SK-N-SH (cell line): ENCODE measurements around the gene CD79A.

Experiments
- CTCF ChIP-seq: fragments of 200-600 bp; sonication (generic); IDR thresholded peaks from 2 replicates; pipeline ENCODE4 v1.6.1; 2017; ENCODE audit warnings: antibody characterized with exemption, mild to moderate bottlenecking, moderate library complexity
- POLR2AphosphoS5 ChIP-seq: IDR thresholded peaks from 2 replicates; pipeline ENCODE4 v1.6.1; 2012; ENCODE audit warnings: low read depth, low read length

- TF ChIP-seq CTCF (no peak), POLR2AphosphoS5 (no peak)
Measured at GRCh38 chr19:41847351-41848105, 29.6 kb upstream of the CD79A start.
